Thyroid gland (tissue), 4 donors: ENCODE data around the gene MISP.

Source experiments
- CTCF ChIP-seq, 6 experiments: fragments of 200-600 bp in 3 of 6; fragments of 450-650 bp in 3 of 6; sonication (generic) in 3 of 6; IDR thresholded peaks; one replicate each; pipeline ENCODE4 v1.5.1; 2016 to 2019; ENCODE audit warnings: antibody characterized with exemption in 6 of 6, mild to moderate bottlenecking in 2 of 6, inconsistent platforms in 1 of 6, moderate library complexity in 1 of 6
- POLR2A ChIP-seq, 2 donors: fragments of 450-650 bp; IDR thresholded peaks; one replicate each; pipeline ENCODE4 v1.6.1; 2017; ENCODE audit warnings: antibody characterized with exemption in 2 of 2, mild to moderate bottlenecking in 2 of 2, moderate library complexity in 1 of 2

GRCh38 chr19:765179-765738 lies 14.3 kb downstream of the MISP start:
- no peak for TF ChIP-seq CTCF (IDR thresholded peaks at IDR 0.05)
- TF ChIP-seq POLR2A (IDR thresholded peaks at IDR 0.05) = no peak
